Nephron (organoid): Measurements from ENCODE around the gene CRYBA1.
"Not testable (repeated sequence)": the region's sequence is repeated elsewhere in the genome, so short reads cannot be mapped to it uniquely, and the experiment has no call there.

Experiments used
- H3K27ac Mint-ChIP-seq, 3 experiments: 2 replicates each; pipeline ENCODE4 v1.8.0; 2020; ENCODE audit warnings: mixed read lengths in 3 of 3, mild to moderate bottlenecking in 2 of 3, moderate library complexity in 1 of 3
- H3K27me3 Mint-ChIP-seq: 2 replicates; pipeline ENCODE4 v1.8.0; 2021; ENCODE audit warnings: low read depth, mild to moderate bottlenecking, moderate library complexity, mixed read lengths
- H3K36me3 Mint-ChIP-seq: 2 replicates; pipeline ENCODE4 v1.8.0; 2020; ENCODE audit warnings: low read depth, mixed read lengths
- H3K4me1 Mint-ChIP-seq: 2 replicates; pipeline ENCODE4 v1.8.0; 2020; ENCODE audit warnings: mixed read lengths
- H3K4me3 Mint-ChIP-seq, 3 experiments: 2 replicates each; pipeline ENCODE4 v1.8.0; 2020; ENCODE audit warnings: mild to moderate bottlenecking in 3 of 3, mixed read lengths in 3 of 3, moderate library complexity in 2 of 3
- H3K9me3 Mint-ChIP-seq: 2 replicates; pipeline ENCODE4 v1.8.0; 2020; ENCODE audit warnings: mixed read lengths
- CTCF ChIP-seq, 3 experiments: fragments of 200-600 bp; sonication (generic); IDR thresholded peaks; one replicate each; pipeline ENCODE4 v1.5.0; 2021; ENCODE audit warnings: antibody characterized with exemption in 3 of 3; ENCODE audit not compliant: unreplicated experiment in 3 of 3

The CRYBA1 gene

GRCh38 chr17:29246628-29247027, at the start of gene CRYBA1:
Gene CRYBA1 (plus strand): TSS chr17:29246859. CDS start chr17:29246864, 5 bp downstream.
- Mint-ChIP-seq H3K4me3 (no peak within 1 kb of the TSS), H3K4me1 (no peaks in the 10 kb centered on the region), H3K9me3 (no peaks in the 10 kb centered on the region), H3K36me3 (no peaks in the 10 kb centered on the region), H3K27me3 (peaks cover 4% of the 10 kb centered on the region), H3K27ac (no peak within 1 kb of the TSS)
- no peak for TF ChIP-seq CTCF (IDR thresholded peaks at IDR 0.05; ENCODE audit: unreplicated experiment in 3 of 3)

- Mint-ChIP-seq H3K4me1 (peaks cover 4% of the 10 kb centered on the region), H3K27me3 (no peaks in the 10 kb centered on the region), H3K9me3 (no peaks in the 10 kb centered on the region), H3K27ac (no peak overlapping the region), H3K4me3 (no peak overlapping the region), H3K36me3 (no peaks in the 10 kb centered on the region)
- no peak for TF ChIP-seq CTCF (IDR thresholded peaks at IDR 0.05; ENCODE audit: unreplicated experiment in 3 of 3)
Measured at GRCh38 chr17:29197516-29198272, 49.0 kb upstream of the CRYBA1 start.

GRCh38 chr17:29204068-29204804, 42.4 kb upstream of the CRYBA1 start:
- H3K27ac Mint-ChIP-seq, H3K4me1 Mint-ChIP-seq, H3K27me3 Mint-ChIP-seq, H3K36me3 Mint-ChIP-seq, H3K9me3 Mint-ChIP-seq, H3K4me3 Mint-ChIP-seq: not testable (repeated sequence)

- Mint-ChIP-seq H3K36me3 (no peaks in the 10 kb centered on the region), H3K4me3 (no peak overlapping the region), H3K27ac (no peak overlapping the region), H3K4me1 (no peaks in the 10 kb centered on the region), H3K9me3 (no peaks in the 10 kb centered on the region), H3K27me3 (no peaks in the 10 kb centered on the region)
- no peak for TF ChIP-seq CTCF (IDR thresholded peaks at IDR 0.05; ENCODE audit: unreplicated experiment in 3 of 3)
Measured at GRCh38 chr17:29205047-29205446, 41.6 kb upstream of the CRYBA1 start.

GRCh38 chr17:29207975-29208374, 38.7 kb upstream of the CRYBA1 start:
- H3K4me3 Mint-ChIP-seq = no peak overlapping the region
- no peak for TF ChIP-seq CTCF (IDR thresholded peaks at IDR 0.05; ENCODE audit: unreplicated experiment in 3 of 3)

GRCh38 chr17:29209073-29209472, 37.6 kb upstream of the CRYBA1 start:
- Mint-ChIP-seq H3K4me1 (no peaks in the 10 kb centered on the region), H3K4me3 (no peak overlapping the region), H3K27ac (no peak overlapping the region), H3K36me3 (no peaks in the 10 kb centered on the region), H3K27me3 (no peaks in the 10 kb centered on the region), H3K9me3 (no peaks in the 10 kb centered on the region)
- TF ChIP-seq CTCF (IDR thresholded peaks at IDR 0.05; ENCODE audit: unreplicated experiment in 3 of 3) = no peak

More at GRCh38 chr17:29207975-29208374, 38.7 kb upstream of the CRYBA1 start:
- Mint-ChIP-seq H3K9me3 (no peaks in the 10 kb centered on the region), H3K27ac (no peak overlapping the region), H3K27me3 (no peaks in the 10 kb centered on the region), H3K4me1 (no peaks in the 10 kb centered on the region), H3K36me3 (no peaks in the 10 kb centered on the region)
